GM19023 (cell line): ENCODE data around the gene ESRP2.

Experiments used
- ATAC-seq: cut with Tn5 transposase; IDR thresholded peaks from one replicate; pipeline ENCODE4 v1.9.1; 2021; ENCODE audit warnings: mild to moderate bottlenecking, moderate library complexity; ENCODE audit not compliant: unreplicated experiment

ESRP2 gene

DNA sequence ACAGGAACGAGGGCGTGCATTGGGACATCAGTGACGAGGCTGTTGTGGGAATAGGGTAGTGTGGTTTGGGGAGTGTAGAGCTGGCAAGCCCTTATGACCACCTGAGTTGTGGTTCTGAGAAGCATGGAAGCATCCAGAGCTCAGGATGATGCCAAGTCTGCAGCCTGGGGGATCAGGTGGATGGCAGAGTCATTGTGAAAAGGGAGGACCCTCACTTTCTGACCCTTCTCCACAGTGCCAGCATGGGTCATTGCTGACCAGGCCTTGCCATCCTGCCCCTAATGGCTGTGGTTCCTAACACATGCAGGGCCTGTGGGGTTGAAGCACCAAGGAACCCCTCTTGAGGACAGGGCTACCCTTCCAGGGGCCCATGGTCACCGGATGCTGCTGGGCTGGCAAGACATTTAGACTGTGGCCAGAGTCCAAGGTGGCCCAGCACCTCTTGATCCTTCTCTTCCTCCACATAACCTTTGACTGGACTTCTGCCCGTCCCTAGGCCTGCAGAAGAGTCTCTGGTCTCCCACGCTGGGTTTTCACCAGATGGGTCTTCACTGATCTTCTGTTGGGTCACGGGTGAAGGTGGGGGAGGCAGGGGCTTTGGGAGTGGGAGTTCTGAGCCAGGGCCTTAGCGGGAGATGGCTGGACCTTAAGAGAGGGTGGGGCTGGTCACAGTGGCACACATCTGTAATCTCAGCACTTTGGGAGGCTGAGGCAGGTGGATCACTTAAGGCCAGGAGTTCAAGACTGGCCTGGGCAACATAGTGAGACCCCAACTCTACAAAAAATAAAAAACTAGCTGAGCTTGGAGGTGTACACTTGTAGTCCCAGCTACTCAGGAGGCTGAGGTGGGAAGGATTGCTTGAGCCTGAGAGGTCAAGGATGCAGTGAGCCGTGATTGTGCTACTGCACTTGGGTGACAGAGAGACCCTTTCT, 7.3 kb upstream of the ESRP2 start:
- ATAC-seq, result no peak

DNA sequence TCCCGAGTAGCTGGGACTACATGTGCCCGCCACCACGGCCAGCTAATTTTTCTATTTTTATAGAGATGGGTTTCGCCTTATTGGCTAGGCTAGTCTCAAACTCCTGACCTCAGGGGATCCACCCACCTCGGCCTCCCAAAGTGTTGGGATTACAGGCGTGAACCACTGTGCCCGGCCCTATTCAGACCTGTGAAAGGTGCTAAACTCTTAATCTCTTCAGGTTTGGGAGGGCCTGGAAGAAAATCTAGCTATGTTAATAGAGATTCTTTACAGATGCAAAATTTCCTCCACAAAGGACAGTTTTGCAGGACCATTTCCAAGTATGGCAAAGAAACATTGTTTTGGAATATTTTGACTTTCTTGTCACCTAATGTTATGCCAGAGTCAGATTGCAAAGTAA, 6.2 kb upstream of the ESRP2 start:
- ATAC-seq, result no peak

DNA sequence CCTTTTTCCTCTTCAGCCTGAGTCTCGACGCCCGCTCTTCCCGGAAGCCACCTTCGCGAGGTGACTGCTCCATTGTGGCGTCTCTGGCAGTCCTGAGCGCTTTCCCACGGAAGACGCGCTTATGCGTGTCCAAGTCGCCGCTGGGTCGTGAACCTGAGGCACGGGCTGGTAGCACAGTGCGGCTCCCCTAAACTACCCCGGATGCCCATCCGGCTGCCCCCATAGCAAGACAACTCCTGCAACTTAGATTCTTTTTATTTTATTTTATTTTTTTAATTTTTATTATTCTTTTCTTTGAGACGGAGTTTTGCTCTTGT, 2.1 kb upstream of the ESRP2 start:
- no peak for ATAC-seq

DNA sequence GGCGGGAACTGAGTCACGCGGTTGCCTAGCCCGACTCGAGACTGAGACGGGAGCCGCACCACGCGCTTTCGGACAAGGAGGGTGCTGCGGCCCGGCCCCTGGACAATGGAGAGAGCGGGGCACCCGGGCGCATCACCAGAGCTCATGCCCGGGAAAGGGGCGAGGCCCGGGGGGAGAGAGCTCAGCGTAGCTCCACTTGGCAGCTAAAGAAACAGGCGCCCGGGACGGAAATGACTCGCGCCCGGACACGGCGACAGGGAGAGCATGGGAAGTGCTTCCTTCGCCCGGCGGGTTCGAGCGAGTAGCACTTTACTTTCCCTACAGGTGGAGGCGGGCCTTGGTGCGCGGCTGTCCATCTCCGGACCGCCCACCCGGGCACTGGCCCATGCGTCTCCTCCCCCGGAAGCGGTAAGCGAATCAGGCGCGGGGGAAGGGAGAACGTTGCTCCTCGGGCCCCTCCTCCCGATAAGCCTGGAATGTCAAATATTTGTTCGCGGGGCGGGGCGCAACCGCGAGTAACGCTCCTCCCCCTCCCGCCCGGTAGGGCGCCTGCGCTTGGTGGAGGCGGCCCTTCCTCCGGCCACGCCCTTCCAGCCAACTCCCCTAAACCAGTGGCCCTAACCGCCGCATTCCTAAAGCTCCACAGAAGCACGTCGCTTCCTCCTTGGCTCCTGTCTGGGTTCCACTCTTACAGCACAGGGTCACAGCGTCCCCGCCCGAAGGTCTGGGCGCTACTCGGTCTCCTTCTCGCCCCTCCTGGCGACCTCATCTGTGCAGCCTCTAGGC, 1.5 kb upstream of the ESRP2 start:
- ATAC-seq, result peak; percentile 82

DNA sequence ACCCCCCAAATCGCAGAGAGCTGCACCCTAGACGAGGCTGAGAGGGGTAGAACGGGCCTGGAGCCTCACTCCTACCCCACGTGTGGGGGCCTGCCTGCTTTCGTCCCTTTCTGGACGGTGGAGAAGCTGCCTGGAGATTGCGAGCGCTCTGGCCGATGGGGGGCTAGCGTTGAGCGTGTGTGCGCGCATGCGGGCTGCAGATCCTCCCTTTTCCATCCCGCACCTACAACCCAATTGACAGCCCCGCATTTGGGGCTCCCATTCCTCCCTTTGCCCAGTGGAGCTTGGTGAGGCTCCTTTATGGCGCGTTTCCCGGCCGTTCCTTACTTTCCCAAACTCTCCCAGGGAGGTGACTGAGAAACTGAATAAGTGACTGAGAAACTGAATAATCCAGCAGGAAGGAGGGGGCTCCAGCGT, 907 bp upstream of the ESRP2 start:
- no peak for ATAC-seq

DNA sequence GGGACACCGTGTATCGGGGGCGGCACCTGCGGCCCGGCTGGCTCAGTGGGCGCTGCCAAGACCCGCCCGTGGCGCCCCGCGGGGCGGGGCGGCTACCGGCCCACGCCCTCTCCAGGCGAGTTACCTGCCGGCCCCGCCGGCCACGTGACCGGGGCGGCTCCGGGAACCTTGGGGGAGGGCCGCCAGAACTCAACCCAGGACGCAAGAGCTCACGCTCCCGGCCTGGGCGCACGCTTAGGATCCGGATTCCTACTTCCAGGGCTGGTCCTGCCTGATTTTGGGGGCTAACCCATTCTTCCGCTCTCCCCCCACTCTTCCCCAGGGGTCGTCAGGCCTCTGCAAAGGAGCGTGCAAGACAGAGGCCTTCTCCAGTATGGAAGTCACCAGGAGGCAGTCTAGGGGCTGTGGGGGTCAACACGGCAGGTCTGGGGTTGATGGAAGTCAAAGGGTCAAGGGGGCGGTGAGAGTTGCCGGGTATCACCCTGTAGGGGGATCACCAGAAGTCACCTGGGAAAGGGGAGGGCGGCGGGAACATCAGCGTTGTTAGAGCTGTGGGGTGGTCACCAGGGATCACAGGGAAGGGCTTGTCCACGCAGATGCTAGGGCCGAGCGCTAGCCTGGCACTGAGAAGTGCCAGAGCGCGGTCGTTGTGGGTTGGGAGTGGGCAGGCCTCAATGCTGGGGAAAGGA, 354 bp upstream of the ESRP2 start:
- no peak for ATAC-seq

DNA sequence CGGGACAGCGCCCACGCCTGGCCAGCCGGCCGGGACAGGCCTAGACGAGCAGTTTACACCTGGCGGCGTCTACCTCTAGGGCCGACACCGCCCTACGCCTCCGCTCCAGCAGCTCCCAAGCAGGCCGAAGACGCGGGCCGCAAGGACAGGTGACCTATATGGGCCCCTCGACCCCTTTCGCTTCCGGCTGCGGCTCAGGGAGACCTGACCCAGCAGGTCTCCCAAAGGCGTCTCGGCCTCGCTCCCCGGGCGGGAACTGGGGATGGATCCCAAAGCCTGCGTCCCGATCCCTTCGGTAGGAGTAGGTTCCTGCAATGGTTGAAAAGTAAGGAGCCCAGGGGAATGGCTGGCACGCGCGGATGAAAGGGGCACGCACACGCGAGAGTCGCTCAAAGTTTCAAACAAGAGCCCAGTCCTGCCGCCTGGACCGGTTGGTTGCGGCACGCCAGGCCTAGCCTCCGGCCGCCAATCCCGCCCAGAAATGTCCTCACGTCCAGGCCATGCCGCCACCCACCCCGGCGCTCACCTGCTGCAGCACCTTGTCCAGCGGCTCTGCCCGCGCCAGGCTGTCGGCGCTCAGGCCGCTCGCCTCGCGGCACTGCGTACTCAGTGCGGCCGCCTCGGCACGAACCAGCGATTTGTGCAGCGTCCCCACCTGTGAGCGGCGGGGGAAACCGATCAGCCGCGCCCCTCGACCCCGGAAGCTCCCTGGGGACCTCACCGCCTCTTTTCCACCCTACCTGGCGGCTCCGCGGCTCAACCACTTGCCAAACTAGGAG, 630 bp downstream of the ESRP2 start:
- ATAC-seq, result no peak

DNA sequence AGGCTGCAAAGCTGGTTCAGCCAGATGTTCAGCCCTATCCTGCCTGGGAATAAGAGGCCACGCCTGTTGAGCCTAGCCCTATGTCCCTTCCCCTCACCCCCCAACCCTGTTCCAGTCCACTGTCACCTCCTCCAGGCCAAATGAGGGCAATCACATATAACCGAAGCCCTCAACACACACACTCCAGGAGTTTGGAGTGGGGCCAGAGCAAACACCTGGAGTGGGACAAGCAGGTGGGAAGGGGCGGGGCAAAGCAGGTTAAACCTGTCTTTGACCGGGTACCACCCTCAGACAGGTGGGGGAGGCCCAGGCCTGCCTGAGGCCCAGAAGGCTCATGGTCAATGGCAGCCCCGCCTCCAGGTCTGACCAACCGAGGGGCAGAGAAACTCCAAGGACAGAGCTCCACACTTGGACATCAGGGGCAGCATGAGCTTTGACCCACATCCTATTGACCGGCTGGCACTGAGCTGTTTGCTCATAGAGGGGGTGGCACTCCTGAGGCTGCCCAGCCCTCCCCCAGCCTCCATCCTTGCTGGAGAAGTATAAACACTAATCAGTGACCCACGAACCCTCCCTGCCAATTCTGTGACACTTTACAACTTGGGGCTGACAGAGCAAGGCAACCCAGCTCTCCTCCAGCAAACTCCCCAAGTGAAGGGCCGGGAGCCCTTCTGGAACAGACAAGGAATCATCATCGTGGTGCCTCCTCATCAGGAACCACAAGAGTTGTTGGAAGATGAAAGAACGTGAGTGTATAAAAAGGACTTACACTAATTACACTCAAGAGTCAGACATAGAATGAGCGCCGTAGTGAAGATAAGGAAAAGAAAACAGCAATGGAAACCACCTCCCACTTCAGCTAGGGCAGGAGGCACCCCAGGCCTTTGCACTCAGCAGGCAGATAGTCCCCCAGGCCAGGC, 1.5 kb downstream of the ESRP2 start:
- no peak for ATAC-seq

DNA sequence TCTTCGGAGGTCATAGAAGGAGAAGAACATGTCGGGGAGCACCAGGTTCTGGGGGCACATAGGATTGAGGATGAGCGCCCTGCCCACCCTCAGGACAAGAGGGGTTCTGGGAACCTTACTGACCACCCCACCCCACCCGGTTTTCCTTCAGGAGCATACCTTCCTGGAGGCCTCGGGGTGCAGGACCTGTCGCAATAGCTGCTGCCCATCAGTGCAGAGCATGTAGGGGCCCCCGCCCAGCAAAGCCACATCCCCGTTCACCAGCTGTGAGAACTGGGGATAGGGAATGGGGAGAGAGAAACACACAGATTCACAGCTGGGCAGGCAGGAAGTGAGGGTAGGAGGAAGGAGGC, 2.1 kb downstream of the ESRP2 start:
- ATAC-seq, result no peak

DNA sequence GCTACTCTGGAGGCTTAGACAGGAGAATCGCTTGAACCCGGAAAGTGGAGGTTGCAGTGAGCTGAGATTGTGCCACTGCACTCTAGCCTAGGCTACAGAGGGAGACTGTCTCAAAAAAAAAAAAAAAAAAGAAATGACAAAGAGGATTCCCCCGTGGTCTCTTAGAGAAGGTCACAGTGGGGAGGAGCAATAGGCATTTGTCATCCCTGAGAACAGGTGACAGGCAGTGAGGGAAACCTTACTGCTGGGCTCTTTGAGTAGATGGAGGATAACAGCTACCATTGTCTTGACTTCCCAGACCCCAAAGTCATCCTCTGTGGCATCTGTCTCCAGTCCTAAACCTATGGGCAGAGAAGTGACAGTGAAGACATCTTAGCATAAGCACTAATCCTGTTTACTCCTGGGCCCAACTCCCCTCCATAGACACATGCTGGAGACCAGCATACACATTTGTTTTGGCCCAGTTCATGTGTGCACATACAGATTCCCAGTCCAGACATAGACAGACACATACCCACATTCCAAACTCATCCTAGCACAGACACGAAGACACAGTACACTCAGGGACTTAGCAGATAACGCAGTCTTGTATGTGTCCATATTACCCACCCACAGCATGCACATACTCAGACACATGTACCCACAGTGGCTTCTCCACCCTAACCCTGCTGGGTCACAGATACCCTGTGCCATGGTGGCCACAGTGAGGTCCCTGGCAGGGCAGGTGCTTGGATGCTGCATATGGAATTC, 2.7 kb downstream of the ESRP2 start:
- ATAC-seq, result no peak

DNA sequence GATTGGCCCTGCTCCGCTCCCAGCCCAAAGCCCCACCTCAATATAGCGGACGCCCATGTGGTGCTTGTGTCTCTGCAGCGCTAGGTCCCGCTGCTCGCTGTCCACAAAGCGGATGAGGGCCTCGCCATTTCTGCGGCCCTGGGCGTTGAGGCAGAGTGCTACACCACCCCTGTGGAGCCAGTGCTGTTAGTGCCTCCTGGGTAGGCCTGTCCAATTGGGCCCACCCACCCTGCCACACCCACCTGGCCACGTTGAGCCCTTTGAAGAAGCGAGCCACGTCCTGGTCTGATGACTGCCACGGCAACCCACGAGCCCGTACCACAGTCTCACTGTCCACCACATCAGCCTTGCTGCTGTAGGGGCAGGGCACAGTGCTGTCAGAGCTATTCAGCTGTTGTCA, 3.6 kb downstream of the ESRP2 start:
- ATAC-seq, result no peak

DNA sequence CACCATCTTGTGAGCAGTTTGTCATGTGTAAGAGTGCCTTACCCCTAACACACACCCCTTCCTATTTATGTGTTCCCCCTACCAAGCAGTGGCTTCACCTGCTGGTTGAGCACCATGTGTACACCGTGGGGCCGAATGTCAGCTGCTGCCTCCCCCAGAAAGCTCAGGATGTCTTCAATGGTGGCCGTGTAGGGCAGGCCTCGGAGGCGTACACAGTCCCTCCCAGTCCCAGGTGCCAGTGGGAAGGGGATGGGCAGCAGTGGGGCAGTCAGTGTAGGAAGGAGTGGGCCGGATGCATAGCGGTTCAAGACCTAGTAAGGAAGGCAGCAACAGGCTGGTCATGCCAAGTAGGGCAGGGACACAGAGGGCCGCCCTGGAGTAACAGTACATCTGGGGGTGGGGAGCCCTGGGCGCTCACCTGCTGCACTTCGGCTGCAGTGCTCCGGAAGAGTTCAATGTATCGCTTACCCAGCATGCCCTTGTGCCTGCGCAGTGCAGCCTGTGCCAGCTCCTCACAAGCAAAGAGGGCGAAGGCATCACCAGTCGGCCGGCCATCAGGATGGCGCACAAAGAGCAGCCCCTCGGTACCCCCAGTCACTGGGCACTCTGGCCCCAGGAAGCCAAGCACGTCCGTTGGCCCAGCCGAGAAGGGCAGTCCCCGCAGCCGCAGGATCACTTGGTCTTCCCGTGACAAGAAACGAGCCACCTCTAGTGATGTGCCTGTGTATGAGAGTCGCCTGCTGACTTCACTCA, 4.4 kb downstream of the ESRP2 start:
- ATAC-seq, result no peak

DNA sequence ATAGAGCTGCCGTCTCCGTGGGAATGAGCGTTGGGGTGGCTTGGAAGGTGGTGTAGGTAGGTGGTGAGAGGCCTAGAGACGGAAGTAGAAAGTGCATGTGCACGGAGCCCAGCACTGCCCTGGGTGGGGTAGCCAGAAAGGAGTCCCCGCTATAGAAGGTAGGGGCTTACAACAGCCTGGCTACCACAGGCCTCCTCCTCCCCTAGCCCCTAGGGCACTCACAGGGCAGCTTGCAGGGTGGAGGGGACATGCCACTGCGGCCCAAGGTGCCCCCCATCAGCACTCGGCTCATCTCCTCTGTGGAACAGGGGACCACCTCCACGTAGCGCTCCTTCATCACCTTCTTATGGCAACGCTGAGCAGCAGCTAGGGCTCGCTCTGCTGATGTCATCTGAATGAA, 5.0 kb downstream of the ESRP2 start:
- no peak for ATAC-seq

DNA sequence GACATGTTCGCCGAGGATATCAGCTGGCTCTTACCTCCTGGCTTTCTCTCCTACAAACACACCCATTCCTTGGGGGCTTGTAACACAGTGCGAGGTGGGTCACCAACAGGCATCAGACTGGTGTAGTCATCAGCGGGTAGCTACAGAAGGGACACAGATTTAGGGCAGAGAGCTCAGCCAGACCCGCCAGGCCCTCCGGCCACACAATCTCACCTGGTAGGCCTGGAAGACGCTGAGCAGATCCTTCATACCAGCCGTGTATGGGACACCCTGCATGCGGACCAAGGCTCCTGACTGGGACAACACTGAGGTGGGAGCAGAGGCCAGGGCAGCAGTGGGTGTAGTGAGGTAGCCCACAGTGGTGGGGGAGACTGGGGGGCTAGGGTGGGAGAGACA, 5.8 kb downstream of the ESRP2 start:
- no peak for ATAC-seq

DNA sequence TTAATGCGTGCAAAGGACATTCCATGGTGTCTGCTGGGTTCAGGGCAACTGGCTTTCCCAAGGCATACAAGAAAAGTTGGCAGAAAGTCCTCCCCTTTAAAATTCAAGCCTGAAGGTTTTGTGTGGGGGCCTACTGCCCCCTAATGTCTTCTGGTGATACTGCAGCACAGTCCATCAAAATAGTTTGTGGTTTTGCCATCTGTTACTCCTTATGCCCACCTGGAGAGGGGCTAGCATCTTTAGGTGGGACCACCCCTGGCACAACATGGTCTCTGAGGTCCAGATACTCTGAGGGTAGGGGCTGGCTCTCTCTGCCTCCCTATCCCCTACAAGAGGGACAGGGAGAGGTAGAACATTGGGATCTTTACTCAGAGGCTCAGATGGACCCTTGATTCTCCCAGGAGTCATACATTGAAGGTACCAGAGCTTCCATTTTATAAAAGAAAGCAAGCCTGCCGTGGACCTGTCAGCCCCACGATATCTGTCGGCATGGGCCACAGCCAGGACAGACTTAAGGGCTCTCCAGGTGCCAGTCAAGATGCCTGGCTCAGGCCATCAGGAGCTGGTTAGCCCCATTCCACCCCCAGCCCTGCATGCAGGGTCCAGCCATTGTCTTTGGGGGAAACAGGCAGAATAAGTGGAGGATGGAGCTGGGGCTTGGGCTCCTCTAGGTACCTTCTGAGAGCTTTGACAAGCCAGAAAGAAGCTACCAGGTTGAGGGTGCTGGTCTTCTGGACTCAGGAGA, 6.3 kb downstream of the ESRP2 start:
- ATAC-seq, result no peak

DNA sequence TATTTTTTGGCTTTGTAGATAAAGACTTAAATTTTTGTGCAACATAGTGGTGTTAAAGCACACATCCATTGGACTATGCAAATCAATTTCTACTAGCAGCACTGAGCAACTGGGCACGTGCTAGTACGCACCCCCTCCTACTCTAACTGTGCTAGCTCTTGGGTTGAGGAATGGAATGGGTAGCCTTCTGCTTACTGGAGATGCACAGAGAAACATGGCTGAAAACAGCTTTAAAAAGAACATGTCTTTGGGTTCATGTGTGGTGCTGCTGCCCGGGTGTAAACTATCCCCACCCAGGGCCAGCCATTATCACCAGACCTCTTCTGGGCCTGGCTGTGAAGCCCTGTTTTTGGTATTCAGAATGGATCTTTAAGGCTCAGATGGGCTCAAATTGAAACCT, 7.3 kb downstream of the ESRP2 start:
- no peak for ATAC-seq

DNA sequence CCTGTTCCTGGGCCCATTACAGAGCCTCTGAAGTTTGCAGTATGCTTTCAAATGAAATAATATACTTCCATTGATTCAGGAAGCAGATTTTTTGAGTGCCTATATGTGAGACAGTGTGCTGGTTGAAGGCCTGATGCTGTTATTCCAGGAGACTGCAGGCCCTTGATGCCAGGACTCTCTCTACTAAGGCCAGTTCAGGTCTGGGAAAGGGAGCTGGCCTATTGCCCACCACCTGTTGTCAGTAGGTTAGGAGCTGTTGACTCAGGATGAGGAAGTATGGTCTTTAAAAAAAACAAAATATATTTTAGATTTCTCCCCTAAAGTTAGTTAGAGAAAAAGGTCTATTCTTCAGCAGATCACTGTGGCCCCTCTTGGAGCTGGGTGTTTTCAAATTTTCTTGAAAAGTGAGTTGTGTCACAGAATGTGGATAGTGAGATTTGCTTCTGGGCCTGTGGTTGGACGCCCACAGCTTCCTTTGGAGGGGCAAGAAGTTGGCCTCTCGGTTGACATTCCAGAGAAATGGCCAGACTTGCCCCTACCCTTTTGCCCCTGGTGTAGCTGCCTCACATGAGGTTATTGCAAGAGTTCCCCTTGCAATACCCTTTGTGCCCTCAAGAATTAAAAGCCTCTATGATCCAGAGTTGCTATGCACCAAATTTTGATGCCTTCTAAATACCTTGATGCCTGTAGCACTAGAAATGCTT, 7.9 kb downstream of the ESRP2 start:
- no peak for ATAC-seq
